K562 (cell line): ENCODE measurements around the gene POP7. TPM values are rescaled to one million over a fixed set of nuclear protein-coding genes. Genes with fewer than 3 reads are reported as not detected.

Source experiments
- ATAC-seq: fragments of 200-7000 bp; cut with Tn5 transposase; 3 replicates; pipeline ENCODE4 v1.9.1; 2020; ENCODE audit warnings: moderate library complexity
- BruUV-seq: library from RNA; stranded (reverse); fragments of 400-500 nt; replicated peaks from 2 replicates; lab custom pipeline; 2021; lab: Mats Ljungman, UMichigan
- CTCF ChIA-PET: fragments of 300-600 bp; formaldehyde crosslinking; extraction: SDS; loops from one replicate; lab custom pipeline; 2021; ENCODE audit warnings: low intra/inter-chr PET ratio; lab: Yijun Ruan, JAX
- POLR2A ChIA-PET: fragments of 300-600, 350-650 bp; sonication (Branson Sonifier 250); formaldehyde crosslinking; extraction: SDS; loops from one replicate; lab custom pipeline; 2021; ENCODE audit warnings: antibody characterized with exemption, inconsistent platforms; lab: Yijun Ruan, JAX
- DNase-seq, 4 experiments: peaks; one replicate each; pipeline versions ENCODE4 v3.0.0 to v3.0.0-alpha.2; 2011 to 2018; ENCODE audit warnings: low spot score in 3 of 4, mixed read lengths in 3 of 4; ENCODE audit errors: extremely low read depth in 1 of 4
- FAIRE-seq: peaks from 2 replicates; lab custom pipeline; 2011; peaks lifted over from hg19 to GRCh38; lab: Jason Lieb, UNC
- H2AFZ ChIP-seq: 2 replicates; pipeline ENCODE4 v1.6.0; 2011; ENCODE audit warnings: low read depth, low read length, control low read depth, inconsistent platforms
- H3K27ac ChIP-seq: fragments of 200-600 bp; 3 replicates; pipeline ENCODE4 v1.8.0; 2011; ENCODE audit warnings: low read depth, mild to moderate bottlenecking, control low read depth, inconsistent platforms, low read length, moderate library complexity, mixed read lengths; ENCODE audit errors: extremely low read depth
- H3K27me3 ChIP-seq, 2 experiments: fragments of 300-600 bp in 1 of 2; 2 replicates in 1 of 2; 3 replicates in 1 of 2; pipeline versions ENCODE4 v1.6.0 to v1.8.0; 2011; ENCODE audit warnings: inconsistent platforms in 2 of 2, low read length in 2 of 2, mild to moderate bottlenecking in 1 of 2, mixed read lengths in 1 of 2, moderate library complexity in 1 of 2; ENCODE audit not compliant: control insufficient read depth in 2 of 2, insufficient read depth in 2 of 2
- H3K36me3 ChIP-seq: fragments of 300-600 bp; 3 replicates; pipeline ENCODE4 v1.8.0; 2011; ENCODE audit warnings: mild to moderate bottlenecking, low read length, inconsistent platforms; ENCODE audit not compliant: control insufficient read depth, insufficient read depth
- H3K4me1 ChIP-seq, 2 experiments: fragments of 200-600 bp in 1 of 2; replicated peaks in 1 of 2; 2 replicates in 1 of 2; 3 replicates in 1 of 2; pipeline versions ENCODE4 v1.5.1 to v1.8.0; 2011; ENCODE audit warnings: inconsistent platforms in 2 of 2, low read length in 2 of 2, mild to moderate bottlenecking in 1 of 2, mixed read lengths in 1 of 2, moderate library complexity in 1 of 2; ENCODE audit not compliant: control insufficient read depth in 2 of 2, insufficient read depth in 2 of 2
- H3K4me2 ChIP-seq: 2 replicates; pipeline ENCODE4 v1.6.1; 2011; ENCODE audit warnings: low read length, control low read depth, inconsistent platforms, mixed read lengths; ENCODE audit not compliant: insufficient read depth
- H3K4me3 ChIP-seq: fragments of 200-600 bp; sonication (generic), shearing (Covaris generic); 2 replicates; pipeline ENCODE4 v1.5.1; 2016; ENCODE audit warnings: control low read depth, inconsistent platforms
- H3K79me2 ChIP-seq: fragments of 200-600 bp; 3 replicates; pipeline ENCODE4 v1.8.0; 2011; ENCODE audit warnings: low read length, inconsistent platforms; ENCODE audit not compliant: control insufficient read depth, insufficient read depth
- H3K9ac ChIP-seq, 2 experiments: 2 replicates each; pipeline versions ENCODE4 v1.6.0 to v1.6.1; 2011; ENCODE audit warnings: low read depth in 2 of 2, low read length in 2 of 2, control low read depth in 1 of 2, inconsistent platforms in 1 of 2, mild to moderate bottlenecking in 1 of 2, mixed read lengths in 1 of 2; ENCODE audit not compliant: insufficient read depth in 1 of 2
- H3K9me1 ChIP-seq: one replicate; pipeline ENCODE4 v1.6.0; 2011; ENCODE audit warnings: inconsistent platforms, mild to moderate bottlenecking, low read length, moderate library complexity; ENCODE audit not compliant: control insufficient read depth, insufficient read depth
- H3K9me3 ChIP-seq: replicated peaks from 2 replicates; pipeline ENCODE4 v1.5.1; 2011; ENCODE audit warnings: low read depth, low read length, inconsistent platforms; ENCODE audit not compliant: control insufficient read depth, insufficient read depth
- H4K20me1 ChIP-seq: replicated peaks from 2 replicates; pipeline ENCODE4 v1.6.1; 2011; ENCODE audit warnings: low read length, inconsistent platforms, mixed read lengths; ENCODE audit not compliant: control insufficient read depth, insufficient read depth
- DIDO1 ChIP-seq: fragments of 450-650 bp; IDR thresholded peaks from 2 replicates; pipeline ENCODE4 v1.6.1; 2016; ENCODE audit warnings: low read depth, missing biosample characterization, missing genetic modification characterization
- FOXK1 ChIP-seq: sonication (generic); formaldehyde crosslinking; IDR thresholded peaks from 2 replicates; pipeline ENCODE4 v1.8.0; 2022; ENCODE audit warnings: missing genetic modification reagents, mild to moderate bottlenecking, borderline replicate concordance
- IRF9 ChIP-seq: fragments of 450-650 bp; IDR thresholded peaks from 2 replicates; pipeline ENCODE4 v1.6.1; 2016; ENCODE audit warnings: missing biosample characterization, missing genetic modification characterization
- KLF16 ChIP-seq: IDR thresholded peaks from 2 replicates; pipeline ENCODE4 v1.6.1; 2016; ENCODE audit warnings: antibody characterized with exemption
- NFE2L1 ChIP-seq: fragments of 450-650 bp; IDR thresholded peaks from 2 replicates; pipeline ENCODE4 v1.6.1; 2016; ENCODE audit warnings: missing genetic modification characterization, low read depth, mild to moderate bottlenecking, missing compliant biosample characterization, moderate library complexity, borderline replicate concordance
- NFIC ChIP-seq: fragments of 450-650 bp; IDR thresholded peaks from 2 replicates; pipeline ENCODE4 v1.6.1; 2017; ENCODE audit warnings: mild to moderate bottlenecking, inconsistent platforms
- RBFOX2 ChIP-seq: fragments of 200-400 bp; formaldehyde crosslinking; IDR thresholded peaks from 2 replicates; pipeline ENCODE4 v1.6.1; 2017; ENCODE audit warnings: low read depth, mild to moderate bottlenecking, low read length, moderate library complexity
- WGBS: fragments of 100-300 bp; shearing (Covaris generic); methylation state at CpG from one replicate; pipeline ENCODE4 v1.1.6; 2016; ENCODE audit warnings: low coverage, mixed read lengths; ENCODE audit not compliant: insufficient coverage; ENCODE audit errors: missing lambda C conversion rate; 5-methylcytosine and 5-hydroxymethylcytosine counted together
- in situ Hi-C: fragments of 300-500 bp; cut with MboI; formaldehyde crosslinking; loops from 4 replicates; pipeline ENCODE4 v1.15.0; 2018; ENCODE audit warnings: inconsistent platforms, mixed read lengths
- intact Hi-C: fragments of 100-400 bp; cut with micrococcal nuclease; formaldehyde crosslinking; loops from 2 replicates; pipeline ENCODE4 v1.14.2; 2022
- polyA plus RNA-seq, 8 experiments: library from polyadenylated mRNA; depleted of rRNA in 4 of 8; stranded (reverse) in 5 of 8; unstranded in 3 of 8; fragments of >200 nt; fragmentation: Nextera tagmentation in 2 of 8; fragmentation: Illumina TruSeq in 1 of 8; extraction: Ambion mirVana in 2 of 8; extraction: Trizol in 1 of 8; gene quantifications; 2 replicates each; pipeline versions ENCODE4 v1.2.1 to v1.2.3, GENCODE V29; 2011 to 2014; ENCODE audit warnings: inconsistent platforms in 1 of 8, missing spikeins in 1 of 8
- total RNA-seq, 7 experiments: library from RNA; depleted of rRNA in 6 of 7; stranded (reverse); fragments of >200 nt in 6 of 7; fragmentation: Illumina TruSeq in 2 of 7; extraction: Trizol in 2 of 7; gene quantifications; 2 replicates each; pipeline versions ENCODE4 v1.2.1 to v1.2.3, GENCODE V29; 2011 to 2021; ENCODE audit warnings: low replicate concordance in 1 of 7
- TF ChIP-seq, protein P1 (sequence below): sonication (generic); formaldehyde crosslinking; IDR thresholded peaks from 2 replicates; pipeline ENCODE4 v1.8.0; 2023; ENCODE audit warnings: mild to moderate bottlenecking, missing genetic modification reagents
- TF ChIP-seq, protein P2 (sequence below): fragments of 450-650 bp; formaldehyde crosslinking; IDR thresholded peaks from 2 replicates; pipeline ENCODE4 v1.4.0; 2020; ENCODE audit warnings: mild to moderate bottlenecking, mixed read lengths

Gene POP7
- total and polyA plus RNA-seq, 9 of the 15 experiments (the other 6 are each of a cell fraction or from before 2014, with no cell fraction given) = 11.5 to 163 (median 68.9) TPM

GRCh38 chr7:100689230-100690135 is 16.4 kb upstream of the POP7 start (continued):
- TF ChIP-seq RBFOX2 (peak; percentile 51), IRF9 (tag) (no peak), FOXK1 (CRISPR knock-in tag) (no peak)

GRCh38 chr7:100691676-100692577 is 14.0 kb upstream of the POP7 start:
- H3K4me1 ChIP-seq = peaks cover 17 to 60% of the 10 kb centered on the region in 2 experiments
- peak; percentile 91 for ATAC-seq
- intact Hi-C loops (loop anchor here (1.0 to 5.0 kb wide), 6 partner anchors 50 to 160 kb away; partner anchors contain the start of genes MOSPD3, SLC12A9 and TFR2), in situ Hi-C loops (no loop called here)
- H3K9me3 ChIP-seq = no peaks in the 10 kb centered on the region
- H3K9ac ChIP-seq = peak overlapping the region; percentile 90 to 99
- peak; percentile 82 to 95 (median 88) for DNase-seq
- CTCF ChIA-PET = interaction anchor here (0.7 to 1.4 kb wide), 8 partner anchors 63 to 223 kb away, joined by 3 to 6 read pairs (median 3); partner anchors contain the start of genes FBXO24, LRCH4 and SLC12A9
- peak overlapping the region; percentile 92 for H3K4me2 ChIP-seq
- no peak overlapping the region for H2AFZ ChIP-seq
- H4K20me1 ChIP-seq = peaks cover 24% of the 10 kb centered on the region
- BruUV-seq = TSS peak; percentile 61
- 11% methylated on average over 27 of the region's 28 CpGs for WGBS
- H3K27me3 ChIP-seq = no peaks in the 10 kb centered on the region
- peak overlapping the region; percentile 92 for H3K4me3 ChIP-seq
- H3K36me3 ChIP-seq = peaks cover 42% of the 10 kb centered on the region; the same call in 2 of the 3 replicates
- H3K79me2 ChIP-seq = peaks cover 57% of the 10 kb centered on the region
- no peaks in the 10 kb centered on the region for H3K9me1 ChIP-seq
- POLR2A ChIA-PET = interaction anchor here (0.6 to 2.5 kb wide), 9 partner anchors 10 to 108 kb away, joined by 3 to 16 read pairs (median 3); partner anchors contain the start of genes FBXO24 and POP7
- H3K27ac ChIP-seq = peak overlapping the region; percentile 56
- peak; percentile 75 for FAIRE-seq
- TF ChIP-seq NFE2L1 = no peak
- no peak for TF ChIP-seq DIDO1 (tag)
- TF ChIP-seq NFIC = no peak
- TF ChIP-seq, protein P1, sequence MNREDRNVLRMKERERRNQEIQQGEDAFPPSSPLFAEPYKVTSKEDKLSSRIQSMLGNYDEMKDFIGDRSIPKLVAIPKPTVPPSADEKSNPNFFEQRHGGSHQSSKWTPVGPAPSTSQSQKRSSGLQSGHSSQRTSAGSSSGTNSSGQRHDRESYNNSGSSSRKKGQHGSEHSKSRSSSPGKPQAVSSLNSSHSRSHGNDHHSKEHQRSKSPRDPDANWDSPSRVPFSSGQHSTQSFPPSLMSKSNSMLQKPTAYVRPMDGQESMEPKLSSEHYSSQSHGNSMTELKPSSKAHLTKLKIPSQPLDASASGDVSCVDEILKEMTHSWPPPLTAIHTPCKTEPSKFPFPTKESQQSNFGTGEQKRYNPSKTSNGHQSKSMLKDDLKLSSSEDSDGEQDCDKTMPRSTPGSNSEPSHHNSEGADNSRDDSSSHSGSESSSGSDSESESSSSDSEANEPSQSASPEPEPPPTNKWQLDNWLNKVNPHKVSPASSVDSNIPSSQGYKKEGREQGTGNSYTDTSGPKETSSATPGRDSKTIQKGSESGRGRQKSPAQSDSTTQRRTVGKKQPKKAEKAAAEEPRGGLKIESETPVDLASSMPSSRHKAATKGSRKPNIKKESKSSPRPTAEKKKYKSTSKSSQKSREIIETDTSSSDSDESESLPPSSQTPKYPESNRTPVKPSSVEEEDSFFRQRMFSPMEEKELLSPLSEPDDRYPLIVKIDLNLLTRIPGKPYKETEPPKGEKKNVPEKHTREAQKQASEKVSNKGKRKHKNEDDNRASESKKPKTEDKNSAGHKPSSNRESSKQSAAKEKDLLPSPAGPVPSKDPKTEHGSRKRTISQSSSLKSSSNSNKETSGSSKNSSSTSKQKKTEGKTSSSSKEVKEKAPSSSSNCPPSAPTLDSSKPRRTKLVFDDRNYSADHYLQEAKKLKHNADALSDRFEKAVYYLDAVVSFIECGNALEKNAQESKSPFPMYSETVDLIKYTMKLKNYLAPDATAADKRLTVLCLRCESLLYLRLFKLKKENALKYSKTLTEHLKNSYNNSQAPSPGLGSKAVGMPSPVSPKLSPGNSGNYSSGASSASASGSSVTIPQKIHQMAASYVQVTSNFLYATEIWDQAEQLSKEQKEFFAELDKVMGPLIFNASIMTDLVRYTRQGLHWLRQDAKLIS = 0 out of 2 replicates have a peak, but pooled peaks have one; percentile 72
- TF ChIP-seq, protein P2, sequence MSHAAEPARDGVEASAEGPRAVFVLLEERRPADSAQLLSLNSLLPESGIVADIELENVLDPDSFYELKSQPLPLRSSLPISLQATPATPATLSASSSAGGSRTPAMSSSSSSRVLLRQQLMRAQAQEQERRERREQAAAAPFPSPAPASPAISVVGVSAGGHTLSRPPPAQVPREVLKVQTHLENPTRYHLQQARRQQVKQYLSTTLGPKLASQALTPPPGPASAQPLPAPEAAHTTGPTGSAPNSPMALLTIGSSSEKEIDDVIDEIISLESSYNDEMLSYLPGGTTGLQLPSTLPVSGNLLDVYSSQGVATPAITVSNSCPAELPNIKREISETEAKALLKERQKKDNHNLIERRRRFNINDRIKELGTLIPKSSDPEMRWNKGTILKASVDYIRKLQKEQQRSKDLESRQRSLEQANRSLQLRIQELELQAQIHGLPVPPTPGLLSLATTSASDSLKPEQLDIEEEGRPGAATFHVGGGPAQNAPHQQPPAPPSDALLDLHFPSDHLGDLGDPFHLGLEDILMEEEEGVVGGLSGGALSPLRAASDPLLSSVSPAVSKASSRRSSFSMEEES = no peak
- peak; percentile 49; the same call in 1 of the 2 replicates for TF ChIP-seq KLF16
